RWPE2 (cell line): Measurements from ENCODE around the gene LTBR.

ENCODE experiments used
- ATAC-seq: fragments of 200-7000 bp; cut with Tn5 transposase; 3 replicates; pipeline ENCODE4 v1.9.1; 2021; ENCODE audit warnings: low read depth
- DNase-seq: peaks from one replicate; pipeline ENCODE4 v3.0.0-alpha.2; 2020; ENCODE audit warnings: low spot score
- H3K27ac ChIP-seq: fragments of 450-650 bp; 2 replicates; pipeline ENCODE4 v1.5.1; 2017; ENCODE audit warnings: mild to moderate bottlenecking; ENCODE audit not compliant: poor library complexity, severe bottlenecking
- H3K27me3 ChIP-seq: fragments of 250-450 bp; sonication (Bioruptor Pico); 2 replicates; pipeline ENCODE4 v1.5.1; 2021; ENCODE audit warnings: mild to moderate bottlenecking, moderate library complexity; ENCODE audit not compliant: insufficient read depth, poor library complexity, severe bottlenecking
- H3K36me3 ChIP-seq: fragments of 250-450 bp; sonication (Bioruptor Pico); 2 replicates; pipeline ENCODE4 v1.5.1; 2020; ENCODE audit warnings: low read depth, mild to moderate bottlenecking, moderate library complexity
- H3K4me1 ChIP-seq: fragments of 250-450 bp; sonication (Bioruptor Pico); 2 replicates; pipeline ENCODE4 v1.5.1; 2021; ENCODE audit warnings: mild to moderate bottlenecking, moderate library complexity; ENCODE audit not compliant: insufficient read depth, poor library complexity, severe bottlenecking
- H3K4me3 ChIP-seq: fragments of 250-450 bp; sonication (Bioruptor Pico); 2 replicates; pipeline ENCODE4 v1.5.1; 2021; ENCODE audit warnings: mild to moderate bottlenecking, moderate library complexity; ENCODE audit not compliant: severe bottlenecking
- H3K9me3 ChIP-seq: fragments of 250-450 bp; sonication (Bioruptor Pico); 2 replicates; pipeline ENCODE4 v1.5.1; 2021; ENCODE audit warnings: mild to moderate bottlenecking, moderate library complexity; ENCODE audit not compliant: severe bottlenecking
- CTCF ChIP-seq: fragments of 450-650 bp; IDR thresholded peaks from one replicate; pipeline ENCODE4 v1.5.1; 2017; ENCODE audit warnings: mild to moderate bottlenecking, moderate library complexity; ENCODE audit not compliant: poor library complexity, severe bottlenecking

Gene LTBR

GRCh38 chr12:6340032-6340638 is 43.8 kb upstream of the LTBR start:
- DNase-seq (no peak), ATAC-seq (no peak)
- H3K27me3 ChIP-seq = no peaks in the 10 kb centered on the region
- peaks cover 26% of the 10 kb centered on the region for H3K36me3 ChIP-seq
- TF ChIP-seq CTCF = no peak
- peak overlapping the region; percentile 92 for H3K4me3 ChIP-seq
- H3K27ac ChIP-seq = peak overlapping the region; percentile 97
- H3K9me3 ChIP-seq = no peaks in the 10 kb centered on the region
- peaks cover 58% of the 10 kb centered on the region for H3K4me1 ChIP-seq

DNA sequence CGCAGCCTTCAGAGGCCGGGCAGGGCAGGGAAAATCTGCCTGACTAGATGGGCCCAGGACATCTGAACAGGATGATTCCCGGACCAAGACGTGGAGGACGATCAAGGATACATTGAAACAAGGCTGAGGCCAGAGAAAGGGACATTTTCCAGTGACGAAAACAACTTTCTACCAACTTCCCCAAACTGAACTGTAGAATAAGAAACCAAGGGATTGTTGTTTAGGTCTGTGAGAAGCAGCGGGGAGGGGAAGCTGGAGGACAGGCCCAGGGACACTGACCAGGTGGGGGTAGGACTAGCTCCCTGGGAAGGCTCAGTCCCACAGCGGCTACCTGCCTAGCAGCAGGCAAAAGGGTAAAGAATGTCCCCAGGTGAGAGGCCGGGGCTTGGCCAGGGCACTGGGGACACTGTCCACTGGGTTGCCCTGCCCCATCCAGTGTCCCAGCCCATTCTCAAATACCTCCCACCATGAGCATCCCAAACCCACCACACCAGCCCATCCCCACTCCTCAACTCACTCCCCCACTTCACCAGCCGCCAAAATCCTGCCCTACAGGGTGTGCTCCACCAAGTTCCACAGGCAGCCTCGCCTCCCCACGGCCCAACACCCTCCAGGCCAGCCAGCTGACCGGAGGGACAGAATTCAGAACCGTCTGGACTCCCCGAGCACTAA is 43.1 kb upstream of the LTBR start:
- ATAC-seq (no peak), DNase-seq (no peak)
- Histone ChIP-seq H3K4me3 (peak overlapping the region; percentile 92), H3K27ac (peak overlapping the region; percentile 97), H3K27me3 (no peaks in the 10 kb centered on the region), H3K36me3 (peaks cover 24% of the 10 kb centered on the region), H3K9me3 (no peaks in the 10 kb centered on the region), H3K4me1 (peaks cover 58% of the 10 kb centered on the region)
- TF ChIP-seq CTCF = no peak

DNA sequence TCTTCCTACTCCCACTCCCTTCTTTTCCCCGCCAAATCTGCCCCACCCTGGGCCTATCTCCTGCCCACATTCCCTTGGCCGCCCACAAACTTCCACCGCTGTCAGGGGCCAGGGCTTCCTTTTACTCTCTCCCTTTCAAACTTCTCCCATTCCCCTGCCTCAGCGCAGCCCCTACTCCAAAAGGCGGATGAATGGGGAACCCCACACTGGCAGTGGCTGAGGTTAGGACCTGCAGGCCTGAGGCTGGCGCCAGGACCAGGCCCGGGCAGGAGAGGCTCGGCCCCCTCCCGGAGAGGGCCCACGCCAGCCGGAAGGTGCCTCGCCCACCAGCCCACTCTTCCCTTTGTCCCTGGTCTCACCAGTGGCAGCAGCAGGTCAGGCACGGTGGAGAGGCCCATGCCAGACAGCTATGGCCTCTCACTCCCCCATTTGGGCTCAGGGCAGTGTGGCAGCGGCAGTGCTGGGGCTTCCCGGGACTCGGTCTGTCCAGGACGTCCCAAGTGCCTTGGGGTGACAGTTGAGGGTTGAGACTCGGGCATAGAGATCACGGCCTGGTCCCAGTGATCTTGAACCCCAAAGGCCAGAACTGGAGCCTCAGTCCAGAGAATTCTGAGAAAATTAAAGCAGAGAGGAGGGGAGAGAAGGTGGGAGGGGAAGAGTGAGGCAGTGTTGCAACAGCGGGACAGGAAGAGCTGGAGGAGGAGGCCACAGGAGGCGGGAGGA is 42.4 kb upstream of the LTBR start, which contains the start of gene TNFRSF1A:
TSS of gene TNFRSF1A (minus strand) at position 660 of the 723 bp plus-strand sequence. CDS start at position 398, 262 bp downstream.
- no peak for TF ChIP-seq CTCF
- H3K9me3 ChIP-seq = no peaks in the 10 kb centered on the region
- peaks cover 63% of the 10 kb centered on the region for H3K4me1 ChIP-seq
- H3K27ac ChIP-seq = peak within 1 kb of the TSS; percentile 97
- DNase-seq (peak; percentile 75), ATAC-seq (peak; percentile 50)
- H3K36me3 ChIP-seq = peaks cover 24% of the 10 kb centered on the region
- H3K27me3 ChIP-seq = no peaks in the 10 kb centered on the region
- H3K4me3 ChIP-seq = peak within 1 kb of the TSS; percentile 92

- DNase-seq = no peak
- TF ChIP-seq CTCF = no peak
- Histone ChIP-seq H3K27me3 (no peaks in the 10 kb centered on the region), H3K4me3 (peak overlapping the region; percentile 92), H3K9me3 (no peaks in the 10 kb centered on the region), H3K4me1 (peaks cover 58% of the 10 kb centered on the region), H3K36me3 (peaks cover 28% of the 10 kb centered on the region), H3K27ac (peak overlapping the region; percentile 97)
- ATAC-seq = no peak
Observed at GRCh38 chr12:6342140-6342889, 41.6 kb upstream of the LTBR start.
